ENCODE results near the gene SIPA1L3.

- TF ChIP-seq CTCF (IDR thresholded peaks at IDR 0.05) (no peak), POLR2A (IDR thresholded peaks at IDR 0.05) (no peak)
Measured at GRCh38 chr19:38036707-38037611, 130.0 kb downstream of the SIPA1L3 start.
